GM20000 (cell line): Measurements from ENCODE around the gene ST6GALNAC6.
A peak's percentile ranks its signal among the peaks of the same experiment; 100 is the strongest.

Experiments
- DNase-seq: peaks from one replicate; pipeline ENCODE4 v3.0.0; 2012; ENCODE audit warnings: low spot score
- CTCF ChIP-seq: IDR thresholded peaks from 2 replicates; pipeline ENCODE4 v1.5.1; 2012; ENCODE audit warnings: mild to moderate bottlenecking, control low read depth; ENCODE audit errors: extremely low read depth, missing control alignments

Gene ST6GALNAC6

GRCh38 chr9:127862075-127863011 is 37.1 kb downstream of the ST6GALNAC6 start:
- peak; percentile 68 for DNase-seq
- no peak for TF ChIP-seq CTCF

GRCh38 chr9:127860779-127861178 is 38.6 kb downstream of the ST6GALNAC6 start:
- TF ChIP-seq CTCF: no peak
- DNase-seq: no peak

GRCh38 chr9:127860260-127860659 is 39.1 kb downstream of the ST6GALNAC6 start:
- no peak for TF ChIP-seq CTCF
- DNase-seq: no peak

GRCh38 chr9:127858041-127858512 is 41.3 kb downstream of the ST6GALNAC6 start:
- DNase-seq: no peak
- no peak for TF ChIP-seq CTCF

- no peak for TF ChIP-seq CTCF
- DNase-seq: no peak
Measured at GRCh38 chr9:127857278-127857677, 42.1 kb downstream of the ST6GALNAC6 start.

GRCh38 chr9:127856729-127857116 is 42.7 kb downstream of the ST6GALNAC6 start:
- DNase-seq: no peak
- TF ChIP-seq CTCF: no peak

GRCh38 chr9:127856094-127856728 is 43.2 kb downstream of the ST6GALNAC6 start:
- no peak for TF ChIP-seq CTCF
- no peak for DNase-seq
